ENCODE measurements around the gene LINGO1.

DNA sequence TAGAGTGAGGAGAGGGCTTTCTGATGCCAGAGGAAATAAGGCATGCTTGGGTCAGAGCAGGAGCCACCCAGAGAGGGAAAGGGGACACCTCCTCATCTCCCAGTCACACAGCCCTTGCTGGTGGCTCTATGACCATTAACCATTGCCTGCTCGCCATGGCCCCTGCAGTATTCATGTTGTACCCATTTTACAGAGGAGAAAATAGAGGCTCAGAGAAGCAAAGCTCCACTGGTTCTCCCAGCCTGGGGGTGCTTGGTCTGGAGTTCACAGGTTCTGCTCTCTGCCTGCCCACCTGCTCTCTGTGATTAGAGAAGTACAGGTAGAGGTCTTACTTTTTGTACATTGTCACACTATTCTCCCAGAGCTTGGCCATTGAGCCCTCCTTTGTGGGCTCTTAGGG, 56.2 kb downstream of the LINGO1 start:
- TF ChIP-seq CTCF (IDR thresholded peaks at IDR 0.05): no peak
- TF ChIP-seq EZH2 (IDR thresholded peaks at IDR 0.05; ENCODE audit: borderline replicate concordance, insufficient read depth, low read depth, low read length, poor library complexity, severe bottlenecking): no peak

Data from B cell (primary cell).